ENCODE data around the gene HOXA4. TPM values are rescaled to one million over a fixed set of nuclear protein-coding genes. Genes with fewer than 3 reads are reported as not detected.

HOXA4 gene
- total RNA-seq, 1 experiment from 2014 or later, result 4.8 TPM

GRCh38 chr7:27152816-27153442, 22.4 kb upstream of the HOXA4 start:
- Mint-ChIP-seq H3K27ac (ENCODE audit: unreplicated experiment) (no peak overlapping the region), H3K4me1 (ENCODE audit: low read depth, unreplicated experiment) (no peaks in the 10 kb centered on the region), H3K4me3 (ENCODE audit: unreplicated experiment) (no peak overlapping the region), H3K9me3 (ENCODE audit: unreplicated experiment) (no peaks in the 10 kb centered on the region), H3K27me3 (ENCODE audit: insufficient read depth, unreplicated experiment) (no peaks in the 10 kb centered on the region), H3K36me3 (ENCODE audit: insufficient read depth, unreplicated experiment) (peaks cover 27% of the 10 kb centered on the region)
- CTCF ChIA-PET, result interaction anchor here (1.1 kb wide), 1 partner anchor 8 kb away, joined by 5 read pairs; no protein-coding TSS in a partner anchor
- Histone ChIP-seq H3K36me3 (ENCODE audit: control insufficient read depth, insufficient read depth, low read length) (no peaks in the 10 kb centered on the region; the same call in 1 of the 2 replicates), H3K27me3 (replicated peaks; ENCODE audit: control insufficient read depth, insufficient read depth, low read length) (no peaks in the 10 kb centered on the region), H3K9me3 (no peaks in the 10 kb centered on the region), H3K4me1 (peaks cover 22% of the 10 kb centered on the region), H3K4me3 (ENCODE audit: low read depth, low read length) (no peak overlapping the region)
- intact Hi-C loops (cut with micrococcal nuclease; ENCODE audit: unreplicated experiment), result no loop called here
- BruUV-seq (replicated peaks), result no TSS peak
- DNase-seq, result peak in 1 of 2 experiments; percentile 18
- POLR2A ChIA-PET, result no interaction called here
- TF ChIP-seq, protein P1, sequence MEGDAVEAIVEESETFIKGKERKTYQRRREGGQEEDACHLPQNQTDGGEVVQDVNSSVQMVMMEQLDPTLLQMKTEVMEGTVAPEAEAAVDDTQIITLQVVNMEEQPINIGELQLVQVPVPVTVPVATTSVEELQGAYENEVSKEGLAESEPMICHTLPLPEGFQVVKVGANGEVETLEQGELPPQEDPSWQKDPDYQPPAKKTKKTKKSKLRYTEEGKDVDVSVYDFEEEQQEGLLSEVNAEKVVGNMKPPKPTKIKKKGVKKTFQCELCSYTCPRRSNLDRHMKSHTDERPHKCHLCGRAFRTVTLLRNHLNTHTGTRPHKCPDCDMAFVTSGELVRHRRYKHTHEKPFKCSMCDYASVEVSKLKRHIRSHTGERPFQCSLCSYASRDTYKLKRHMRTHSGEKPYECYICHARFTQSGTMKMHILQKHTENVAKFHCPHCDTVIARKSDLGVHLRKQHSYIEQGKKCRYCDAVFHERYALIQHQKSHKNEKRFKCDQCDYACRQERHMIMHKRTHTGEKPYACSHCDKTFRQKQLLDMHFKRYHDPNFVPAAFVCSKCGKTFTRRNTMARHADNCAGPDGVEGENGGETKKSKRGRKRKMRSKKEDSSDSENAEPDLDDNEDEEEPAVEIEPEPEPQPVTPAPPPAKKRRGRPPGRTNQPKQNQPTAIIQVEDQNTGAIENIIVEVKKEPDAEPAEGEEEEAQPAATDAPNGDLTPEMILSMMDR (IDR thresholded peaks at IDR 0.05; ENCODE audit: insufficient read depth in 1 of 2, low read depth in 1 of 2, low read length in 1 of 2, severe bottlenecking in 1 of 2, unreplicated experiment in 1 of 2), result no peak

DNA sequence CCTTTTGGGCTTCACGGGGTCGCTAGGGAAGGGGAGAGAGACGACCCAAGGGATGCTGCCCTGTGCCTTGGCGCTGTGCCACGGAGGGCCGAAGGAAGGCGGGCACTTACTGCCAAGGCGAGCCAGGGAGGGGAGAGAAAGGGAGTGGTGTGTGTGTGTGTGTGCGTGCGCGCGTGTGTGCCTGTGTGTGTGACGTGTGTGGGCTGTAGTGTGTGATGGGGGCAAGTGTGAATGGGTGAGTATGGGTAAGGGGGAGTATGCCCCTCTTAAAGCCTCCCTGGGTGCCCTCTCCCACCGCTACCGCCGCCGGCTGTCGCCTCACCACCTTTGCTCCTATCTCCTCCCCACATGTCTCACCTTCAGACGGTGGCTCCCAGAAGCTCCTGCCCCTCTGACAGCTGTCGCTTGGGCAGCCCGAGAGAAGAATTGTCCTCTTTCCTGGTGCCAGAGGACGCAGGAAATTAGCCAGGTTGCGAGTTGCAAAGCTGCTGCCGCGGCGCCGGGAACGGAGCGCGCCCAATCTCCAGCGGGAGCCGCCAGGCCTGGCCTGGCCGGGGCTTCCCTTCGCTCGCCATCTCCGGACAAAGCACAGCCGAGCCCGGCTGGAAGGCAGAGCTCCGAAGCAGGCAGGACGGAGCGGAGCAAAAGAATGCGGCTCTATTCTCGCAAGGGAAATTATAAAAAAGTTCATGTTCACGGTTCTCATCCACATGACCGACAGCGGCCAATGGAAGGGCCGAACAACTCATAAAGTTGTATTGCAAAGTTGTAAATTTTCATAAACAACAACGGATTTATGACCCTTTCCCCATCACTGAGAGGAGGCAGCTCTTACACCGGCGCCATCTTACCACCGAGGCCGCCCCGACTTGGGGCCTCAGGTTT, 21.6 kb upstream of the HOXA4 start, which contains the start of gene HOXA3:
HOXA3 (minus strand) TSS at position 653 of the 885 bp plus-strand sequence. CDS start 41,943 bp downstream, outside the sequence.
- intact Hi-C loops (cut with micrococcal nuclease; ENCODE audit: unreplicated experiment), result loop anchor here (1.0 kb wide), 1 partner anchor 9 kb away; no protein-coding TSS in a partner anchor
- peaks cover 25% of the 10 kb centered on the region for H3K4me1 ChIP-seq
- peak within 1 kb of the TSS; percentile 68 for H3K4me3 ChIP-seq (ENCODE audit: low read depth, low read length)
- no peaks in the 10 kb centered on the region for H3K9me3 ChIP-seq
- no peaks in the 10 kb centered on the region; the same call in 1 of the 2 replicates for H3K36me3 ChIP-seq (ENCODE audit: control insufficient read depth, insufficient read depth, low read length)
- peak in 1 of 2 experiments; percentile 24 for DNase-seq
- CTCF ChIA-PET, result interaction anchor here (0.6 to 1.1 kb wide), 4 partner anchors 9 to 469 kb away, joined by 3 to 5 read pairs (median 3); no protein-coding TSS in a partner anchor
- BruUV-seq (replicated peaks), result no TSS peak
- POLR2A ChIA-PET, result interaction anchor here (0.6 kb wide), 1 partner anchor 281 kb away, joined by 4 read pairs; no protein-coding TSS in a partner anchor
- no peaks in the 10 kb centered on the region for H3K27me3 ChIP-seq (replicated peaks; ENCODE audit: control insufficient read depth, insufficient read depth, low read length)
- TF ChIP-seq, protein P1 (IDR thresholded peaks at IDR 0.05; ENCODE audit: insufficient read depth in 1 of 2, low read depth in 1 of 2, low read length in 1 of 2, severe bottlenecking in 1 of 2, unreplicated experiment in 1 of 2), result no peak
- H3K9me3 Mint-ChIP-seq (ENCODE audit: unreplicated experiment), result no peaks in the 10 kb centered on the region
- H3K36me3 Mint-ChIP-seq (ENCODE audit: insufficient read depth, unreplicated experiment), result peaks cover 27% of the 10 kb centered on the region
- peak within 1 kb of the TSS; percentile 94 for H3K4me3 Mint-ChIP-seq (ENCODE audit: unreplicated experiment)
- no peaks in the 10 kb centered on the region for H3K27me3 Mint-ChIP-seq (ENCODE audit: insufficient read depth, unreplicated experiment)
- H3K4me1 Mint-ChIP-seq (ENCODE audit: low read depth, unreplicated experiment), result no peaks in the 10 kb centered on the region
- peak within 1 kb of the TSS; percentile 82 for H3K27ac Mint-ChIP-seq (ENCODE audit: unreplicated experiment)

All from Caco-2 (cell line).